GM19463 (cell line): ENCODE data around the gene EP400.

Experiments
- ATAC-seq: cut with Tn5 transposase; IDR thresholded peaks from one replicate; pipeline ENCODE4 v1.9.1; 2021; ENCODE audit warnings: mild to moderate bottlenecking, moderate library complexity; ENCODE audit not compliant: unreplicated experiment

The EP400 gene, protein sequence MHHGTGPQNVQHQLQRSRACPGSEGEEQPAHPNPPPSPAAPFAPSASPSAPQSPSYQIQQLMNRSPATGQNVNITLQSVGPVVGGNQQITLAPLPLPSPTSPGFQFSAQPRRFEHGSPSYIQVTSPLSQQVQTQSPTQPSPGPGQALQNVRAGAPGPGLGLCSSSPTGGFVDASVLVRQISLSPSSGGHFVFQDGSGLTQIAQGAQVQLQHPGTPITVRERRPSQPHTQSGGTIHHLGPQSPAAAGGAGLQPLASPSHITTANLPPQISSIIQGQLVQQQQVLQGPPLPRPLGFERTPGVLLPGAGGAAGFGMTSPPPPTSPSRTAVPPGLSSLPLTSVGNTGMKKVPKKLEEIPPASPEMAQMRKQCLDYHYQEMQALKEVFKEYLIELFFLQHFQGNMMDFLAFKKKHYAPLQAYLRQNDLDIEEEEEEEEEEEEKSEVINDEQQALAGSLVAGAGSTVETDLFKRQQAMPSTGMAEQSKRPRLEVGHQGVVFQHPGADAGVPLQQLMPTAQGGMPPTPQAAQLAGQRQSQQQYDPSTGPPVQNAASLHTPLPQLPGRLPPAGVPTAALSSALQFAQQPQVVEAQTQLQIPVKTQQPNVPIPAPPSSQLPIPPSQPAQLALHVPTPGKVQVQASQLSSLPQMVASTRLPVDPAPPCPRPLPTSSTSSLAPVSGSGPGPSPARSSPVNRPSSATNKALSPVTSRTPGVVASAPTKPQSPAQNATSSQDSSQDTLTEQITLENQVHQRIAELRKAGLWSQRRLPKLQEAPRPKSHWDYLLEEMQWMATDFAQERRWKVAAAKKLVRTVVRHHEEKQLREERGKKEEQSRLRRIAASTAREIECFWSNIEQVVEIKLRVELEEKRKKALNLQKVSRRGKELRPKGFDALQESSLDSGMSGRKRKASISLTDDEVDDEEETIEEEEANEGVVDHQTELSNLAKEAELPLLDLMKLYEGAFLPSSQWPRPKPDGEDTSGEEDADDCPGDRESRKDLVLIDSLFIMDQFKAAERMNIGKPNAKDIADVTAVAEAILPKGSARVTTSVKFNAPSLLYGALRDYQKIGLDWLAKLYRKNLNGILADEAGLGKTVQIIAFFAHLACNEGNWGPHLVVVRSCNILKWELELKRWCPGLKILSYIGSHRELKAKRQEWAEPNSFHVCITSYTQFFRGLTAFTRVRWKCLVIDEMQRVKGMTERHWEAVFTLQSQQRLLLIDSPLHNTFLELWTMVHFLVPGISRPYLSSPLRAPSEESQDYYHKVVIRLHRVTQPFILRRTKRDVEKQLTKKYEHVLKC (N-terminal part only)

DNA sequence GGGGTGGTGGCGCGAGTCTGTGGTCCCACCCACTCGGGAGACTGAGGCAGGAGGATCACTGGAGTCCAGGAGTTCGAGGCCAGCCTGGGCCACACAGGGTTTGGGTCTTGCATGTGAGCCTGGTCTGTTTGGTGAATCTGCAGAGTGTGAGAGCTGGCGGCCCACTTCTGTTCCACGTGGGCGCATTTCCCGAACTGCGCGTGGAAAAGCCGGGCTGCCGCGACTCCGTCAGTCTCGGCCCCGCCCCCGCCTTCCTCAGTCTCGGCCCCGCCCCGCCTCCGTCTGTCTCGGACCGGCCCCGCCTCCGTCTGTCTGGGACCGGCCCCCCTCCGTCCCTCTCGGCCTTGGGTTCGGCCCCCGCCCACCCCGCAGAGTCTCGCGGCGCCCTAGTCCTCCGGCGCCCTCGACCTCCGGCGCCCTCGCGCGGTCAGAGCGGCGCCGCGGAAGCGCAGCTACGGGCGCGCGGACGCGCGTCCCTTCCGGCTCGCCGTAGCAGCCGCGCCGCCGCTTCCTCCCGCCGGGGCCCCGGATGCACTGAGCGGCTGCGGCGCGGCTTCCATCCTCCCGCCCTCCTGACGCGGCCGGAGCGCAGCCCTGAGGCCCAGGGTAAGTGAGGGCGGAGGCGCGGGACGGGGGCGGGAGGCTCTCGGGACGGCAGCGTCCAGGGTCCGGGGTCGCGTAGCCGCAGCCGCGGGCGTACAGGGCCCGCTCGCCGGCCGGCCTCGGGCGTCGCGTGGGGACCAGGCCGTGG lies at the start of gene EP400:
Gene EP400 (plus strand): TSS at position 512 of the 751 bp plus-strand sequence. CDS start 10,678 bp downstream, outside the sequence.
- ATAC-seq, result peak; percentile 90

DNA sequence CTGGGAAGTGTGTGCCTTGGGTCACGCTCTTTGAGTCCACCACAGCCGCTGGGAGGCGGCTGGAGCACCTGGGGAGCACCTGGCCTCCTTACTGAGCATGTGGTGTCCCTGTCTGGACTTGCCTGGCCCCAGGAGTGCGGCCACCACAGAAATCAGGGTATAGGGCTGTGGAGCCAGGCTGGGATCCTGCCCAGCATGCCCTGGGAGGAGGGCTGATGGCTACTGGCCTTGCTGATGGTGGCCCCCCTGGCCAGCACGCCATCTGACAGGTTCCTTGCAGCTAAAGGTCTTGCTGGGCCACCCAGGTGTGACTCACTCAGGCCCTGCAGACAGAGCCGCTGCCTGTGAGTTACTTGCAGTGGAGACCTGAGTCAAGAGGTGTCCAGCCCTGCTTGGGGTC lies 49.3 kb upstream of the EP400 start:
- ATAC-seq, result no peak

GRCh38 chr12:131901431-131902331 lies 48.1 kb upstream of the EP400 start:
- ATAC-seq, result no peak

- ATAC-seq, result no peak
These were observed 47.2 kb upstream of the EP400 start for GRCh38 chr12:131902332-131903241.

DNA sequence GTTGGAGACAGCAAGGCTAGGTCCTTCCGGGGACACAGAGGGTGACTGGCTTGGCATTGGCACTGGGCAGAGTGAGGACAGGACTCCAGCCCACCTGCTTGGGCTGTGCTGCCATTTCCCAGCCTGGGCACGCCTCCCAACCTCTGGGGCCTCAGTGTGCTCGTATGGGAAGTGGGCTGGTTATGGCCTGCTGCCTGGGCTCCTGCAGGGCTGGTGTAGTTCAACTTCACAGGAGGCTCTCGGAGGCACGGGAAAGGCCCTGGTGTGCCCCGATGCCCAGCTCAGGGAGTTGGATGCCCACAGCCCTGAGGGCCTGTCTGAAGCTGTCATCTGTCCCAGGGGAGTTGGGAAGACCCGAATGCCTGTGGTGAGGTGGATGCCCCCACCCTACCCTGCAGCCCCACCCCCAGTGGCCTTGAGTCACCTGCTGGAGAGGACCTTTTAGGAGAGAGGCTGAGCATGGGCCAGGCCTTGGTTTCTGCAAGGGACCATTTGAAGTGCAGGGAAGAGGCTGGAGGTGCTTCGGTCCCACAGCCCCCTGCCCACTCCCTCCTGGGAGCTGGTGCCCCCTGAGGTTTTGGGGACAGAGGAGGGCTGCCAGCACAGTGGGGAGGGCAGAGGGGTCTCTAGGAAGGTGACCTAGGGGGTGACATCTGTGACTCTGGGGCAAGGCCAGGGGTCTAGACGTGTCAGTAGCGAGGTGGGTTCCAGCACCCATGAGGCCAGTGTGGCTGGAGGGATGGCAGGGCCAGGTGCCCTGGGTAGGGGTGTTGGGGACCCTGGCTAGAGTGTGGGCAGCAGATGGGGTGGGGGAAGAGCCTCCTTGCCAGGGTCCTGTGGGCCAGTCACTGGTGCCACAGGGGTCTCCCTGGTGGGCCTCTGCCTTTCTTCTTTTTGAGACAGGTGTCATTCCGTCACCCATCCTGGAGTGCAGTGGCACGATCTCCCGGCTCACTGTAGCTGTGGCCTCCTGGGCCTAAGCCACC lies 46.2 kb upstream of the EP400 start:
- no peak for ATAC-seq

- no peak for ATAC-seq
These were observed 45.4 kb upstream of the EP400 start for GRCh38 chr12:131904346-131904745.

DNA sequence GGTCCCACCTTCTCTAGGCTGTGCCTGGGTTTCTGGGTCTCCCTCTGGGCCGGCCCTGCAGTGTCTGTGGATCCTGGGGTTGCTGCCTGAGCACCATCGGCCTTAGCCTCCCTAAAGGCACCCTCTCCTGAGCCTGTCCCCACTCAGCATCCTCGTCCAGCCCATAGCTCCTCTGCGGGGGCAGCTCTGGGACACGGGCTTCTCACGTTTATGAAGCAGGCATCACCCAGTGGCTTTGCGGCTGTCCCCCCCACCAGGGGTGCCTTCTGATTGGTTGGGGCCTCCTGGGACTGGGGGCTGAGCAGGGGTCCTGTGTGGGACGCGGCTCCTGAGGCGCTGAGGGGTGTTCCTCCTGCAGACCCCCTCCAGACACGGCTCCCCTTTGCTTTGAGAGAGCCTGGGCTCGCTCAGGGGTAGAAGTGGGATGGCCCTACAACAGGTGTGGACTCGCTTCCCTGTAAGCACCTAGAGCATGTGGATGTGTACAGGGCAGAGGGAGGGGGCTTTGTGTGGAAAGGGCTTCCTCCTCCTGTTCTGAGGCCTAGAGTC lies 44.6 kb upstream of the EP400 start:
- ATAC-seq, result no peak

DNA sequence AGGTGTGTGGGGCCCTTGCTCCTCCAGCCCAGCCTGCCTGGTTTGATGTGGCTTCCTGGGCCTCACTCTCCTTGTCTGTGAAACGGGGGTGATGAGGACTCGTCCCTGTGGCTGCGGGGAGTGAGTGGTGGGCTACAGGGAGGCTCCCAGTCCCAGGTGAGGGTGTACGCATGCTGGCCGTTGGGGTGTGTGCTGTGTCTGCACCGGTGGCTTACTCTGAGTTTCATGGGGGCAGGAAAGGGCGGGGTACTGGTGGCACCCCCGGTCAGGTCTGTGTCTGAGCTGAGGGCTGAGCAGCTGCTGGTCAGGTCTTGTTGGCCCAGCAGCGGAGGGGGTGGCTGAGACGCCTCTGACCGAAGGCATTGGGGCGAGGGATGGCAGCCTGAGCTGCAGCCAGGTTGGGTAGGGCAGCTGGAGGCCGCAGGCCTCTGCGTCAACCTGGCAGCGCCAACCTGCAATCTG lies 44.1 kb upstream of the EP400 start:
- ATAC-seq, result no peak

- no peak for ATAC-seq
These were observed 42.2 kb upstream of the EP400 start for GRCh38 chr12:131907379-131908091.

GRCh38 chr12:131908092-131909080 lies 41.4 kb upstream of the EP400 start:
- ATAC-seq, result no peak

GRCh38 chr12:131909081-131909751 lies 40.5 kb upstream of the EP400 start:
- no peak for ATAC-seq

DNA sequence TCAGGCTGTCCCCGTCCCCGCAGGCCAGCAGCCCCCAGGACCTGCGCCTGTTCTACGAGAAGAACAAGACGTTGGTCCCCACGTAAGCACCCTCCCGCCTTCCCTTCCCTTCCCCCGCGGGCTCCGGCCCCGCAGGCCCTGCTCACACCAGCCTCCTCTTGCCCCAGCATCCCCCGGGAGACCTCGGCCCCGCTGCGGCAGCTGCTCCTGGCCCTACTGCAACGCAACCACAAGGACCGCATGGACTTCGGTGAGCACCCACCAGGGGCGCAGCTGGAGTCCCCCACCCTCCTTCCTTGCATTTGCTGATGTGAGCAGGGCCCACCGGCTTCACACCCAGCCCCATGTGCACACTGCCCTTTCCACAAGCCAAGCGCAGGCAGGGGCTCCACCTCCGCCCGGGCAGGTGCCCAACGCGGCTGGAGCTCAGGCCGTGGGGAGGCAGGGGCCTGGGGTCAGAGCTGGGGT lies 40.0 kb upstream of the EP400 start:
- no peak for ATAC-seq

- no peak for ATAC-seq
These were observed 39.3 kb upstream of the EP400 start for GRCh38 chr12:131910302-131911027.
